OCI-LY7 (cell line): Measurements from ENCODE around the gene CDA.

Experiments used
- EZH2phosphoT487 ChIP-seq: fragments of 200-600 bp; sonication (generic); IDR thresholded peaks from 2 replicates; pipeline ENCODE4 v1.6.1; 2018; ENCODE audit warnings: low read depth, borderline replicate concordance, mild to moderate bottlenecking, mixed run types, antibody characterized with exemption, low read length, moderate library complexity, mixed read lengths
- TF ChIP-seq, protein P1 (sequence below): fragments of 200-600 bp; sonication (generic); conservative IDR thresholded peaks from 2 replicates; pipeline ENCODE4 v1.5.1; 2014; ENCODE audit warnings: mild to moderate bottlenecking, antibody characterized with exemption, low read length, moderate library complexity, mixed read lengths

DNA sequence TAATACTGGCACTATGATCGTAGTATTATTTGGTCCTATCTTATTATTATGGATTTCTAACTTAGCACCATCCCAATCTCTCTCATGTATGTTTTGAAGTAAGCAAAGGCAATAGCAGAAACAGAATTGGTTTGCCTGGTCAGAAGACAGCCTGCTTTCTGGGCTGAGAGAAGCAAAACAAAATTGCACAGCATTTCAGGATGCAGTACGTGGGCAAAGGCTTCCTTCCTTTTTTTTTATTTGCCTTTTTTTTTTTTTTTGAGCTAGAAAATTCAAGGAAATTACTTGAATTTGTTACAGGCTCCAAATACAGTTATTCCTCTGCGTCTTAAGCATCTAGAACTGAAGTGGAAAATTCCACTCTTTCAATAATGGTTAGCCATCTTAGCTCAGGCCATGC is 8.8 kb downstream of the CDA start:
- TF ChIP-seq, protein P1, sequence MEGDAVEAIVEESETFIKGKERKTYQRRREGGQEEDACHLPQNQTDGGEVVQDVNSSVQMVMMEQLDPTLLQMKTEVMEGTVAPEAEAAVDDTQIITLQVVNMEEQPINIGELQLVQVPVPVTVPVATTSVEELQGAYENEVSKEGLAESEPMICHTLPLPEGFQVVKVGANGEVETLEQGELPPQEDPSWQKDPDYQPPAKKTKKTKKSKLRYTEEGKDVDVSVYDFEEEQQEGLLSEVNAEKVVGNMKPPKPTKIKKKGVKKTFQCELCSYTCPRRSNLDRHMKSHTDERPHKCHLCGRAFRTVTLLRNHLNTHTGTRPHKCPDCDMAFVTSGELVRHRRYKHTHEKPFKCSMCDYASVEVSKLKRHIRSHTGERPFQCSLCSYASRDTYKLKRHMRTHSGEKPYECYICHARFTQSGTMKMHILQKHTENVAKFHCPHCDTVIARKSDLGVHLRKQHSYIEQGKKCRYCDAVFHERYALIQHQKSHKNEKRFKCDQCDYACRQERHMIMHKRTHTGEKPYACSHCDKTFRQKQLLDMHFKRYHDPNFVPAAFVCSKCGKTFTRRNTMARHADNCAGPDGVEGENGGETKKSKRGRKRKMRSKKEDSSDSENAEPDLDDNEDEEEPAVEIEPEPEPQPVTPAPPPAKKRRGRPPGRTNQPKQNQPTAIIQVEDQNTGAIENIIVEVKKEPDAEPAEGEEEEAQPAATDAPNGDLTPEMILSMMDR, result no peak
- TF ChIP-seq EZH2phosphoT487, result no peak
